Trophoblast cell (in vitro differentiated cells and primary cell): ENCODE data around the gene MYL2.

Experiments used
- DNase-seq, 2 donors: peaks; one replicate each; pipeline ENCODE4 v3.0.0-alpha.2; 2016
- H2AFZ ChIP-seq: 2 replicates; pipeline ENCODE4 v1.6.1; 2013; ENCODE audit warnings: low read length, moderate library complexity, mild to moderate bottlenecking; ENCODE audit not compliant: insufficient read depth, poor library complexity
- H2AK5ac ChIP-seq: 2 replicates; pipeline ENCODE4 v1.6.1; 2013; ENCODE audit warnings: mild to moderate bottlenecking, low read length
- H2BK120ac ChIP-seq: 2 replicates; pipeline ENCODE4 v1.6.1; 2013; ENCODE audit warnings: low read length, mild to moderate bottlenecking, moderate library complexity; ENCODE audit not compliant: insufficient read depth, poor library complexity
- H2BK12ac ChIP-seq: 2 replicates; pipeline ENCODE4 v1.6.1; 2013; ENCODE audit warnings: mild to moderate bottlenecking, low read length, moderate library complexity
- H2BK5ac ChIP-seq: 2 replicates; pipeline ENCODE4 v1.6.1; 2013; ENCODE audit warnings: low read length, low read depth, moderate library complexity, mild to moderate bottlenecking; ENCODE audit not compliant: poor library complexity
- H3K14ac ChIP-seq: 2 replicates; pipeline ENCODE4 v1.6.1; 2013; ENCODE audit warnings: mild to moderate bottlenecking, low read length
- H3K18ac ChIP-seq: 2 replicates; pipeline ENCODE4 v1.6.1; 2013; ENCODE audit warnings: mild to moderate bottlenecking, low read length
- H3K23ac ChIP-seq: 2 replicates; pipeline ENCODE4 v1.6.1; 2013; ENCODE audit warnings: low read length
- H3K27ac ChIP-seq: 2 replicates; pipeline ENCODE4 v1.5.1; 2013; ENCODE audit warnings: low read depth, mild to moderate bottlenecking, inconsistent platforms, low read length, moderate library complexity
- H3K27me3 ChIP-seq: 2 replicates; pipeline ENCODE4 v1.6.1; 2013; ENCODE audit warnings: inconsistent platforms, mild to moderate bottlenecking, low read length, moderate library complexity; ENCODE audit not compliant: insufficient read depth
- H3K36me3 ChIP-seq, 2 experiments: 1 replicate in 1 of 2; 2 replicates in 1 of 2; pipeline ENCODE4 v1.6.1; 2013; ENCODE audit warnings: low read length in 2 of 2, mild to moderate bottlenecking in 2 of 2, moderate library complexity in 1 of 2; ENCODE audit not compliant: insufficient read depth in 2 of 2, control insufficient read depth in 1 of 2
- H3K4ac ChIP-seq: 2 replicates; pipeline ENCODE4 v1.6.1; 2013; ENCODE audit warnings: low read depth, mild to moderate bottlenecking, low read length, moderate library complexity
- H3K4me1 ChIP-seq, 2 experiments: 1 replicate in 1 of 2; 2 replicates in 1 of 2; pipeline ENCODE4 v1.6.1; 2013; ENCODE audit warnings: low read length in 2 of 2, mild to moderate bottlenecking in 2 of 2, moderate library complexity in 1 of 2; ENCODE audit not compliant: insufficient read depth in 2 of 2, control insufficient read depth in 1 of 2
- H3K4me2 ChIP-seq: 2 replicates; pipeline ENCODE4 v1.6.1; 2013; ENCODE audit warnings: inconsistent platforms, mild to moderate bottlenecking, low read length, moderate library complexity
- H3K4me3 ChIP-seq: 2 replicates; pipeline ENCODE4 v1.5.1; 2013; ENCODE audit warnings: mild to moderate bottlenecking, low read depth, low read length, inconsistent platforms
- H3K79me1 ChIP-seq: one replicate; pipeline ENCODE4 v1.6.1; 2013; ENCODE audit warnings: low read length
- H3K79me2 ChIP-seq: 2 replicates; pipeline ENCODE4 v1.6.1; 2013; ENCODE audit warnings: low read length, mild to moderate bottlenecking; ENCODE audit not compliant: control insufficient read depth, insufficient read depth, poor library complexity
- H3K9ac ChIP-seq: 2 replicates; pipeline ENCODE4 v1.6.1; 2013; ENCODE audit warnings: mild to moderate bottlenecking, low read length
- H3K9me3 ChIP-seq: 2 replicates; pipeline ENCODE4 v1.6.1; 2013; ENCODE audit warnings: low read depth, mild to moderate bottlenecking, control low read depth, inconsistent platforms, low read length; ENCODE audit not compliant: insufficient read depth
- H4K12ac ChIP-seq: 2 replicates; pipeline ENCODE4 v1.6.1; 2013; ENCODE audit warnings: low read depth, mild to moderate bottlenecking, low read length, moderate library complexity
- H4K8ac ChIP-seq: 2 replicates; pipeline ENCODE4 v1.6.1; 2013; ENCODE audit warnings: low read depth, mild to moderate bottlenecking, low read length, moderate library complexity
- H4K91ac ChIP-seq: one replicate; pipeline ENCODE4 v1.6.1; 2013; ENCODE audit warnings: low read depth, mild to moderate bottlenecking, low read length, moderate library complexity
- WGBS: extraction: QIAGEN DNeasy Blood & Tissue Kit; methylation state at CpG from one replicate; pipeline ENCODE4 v1.1.7; 2013; ENCODE audit warnings: missing lambda C conversion rate; ENCODE audit not compliant: insufficient read length, insufficient coverage; ENCODE audit errors: extremely low coverage; 5-methylcytosine and 5-hydroxymethylcytosine counted together

Gene MYL2

GRCh38 chr12:110923692-110924334, 3.4 kb upstream of the MYL2 start:
- H3K9ac ChIP-seq = no peak overlapping the region
- WGBS = no CpG with 5 or more reads among the region's 9 CpGs

GRCh38 chr12:110923192-110923591, 2.8 kb upstream of the MYL2 start:
- Histone ChIP-seq H4K12ac (no peak overlapping the region), H3K18ac (no peak overlapping the region), H3K4me1 (peaks cover 0 to 2% of the 10 kb centered on the region in 2 experiments), H2AK5ac (no peak overlapping the region), H3K4me3 (no peak overlapping the region), H4K8ac (no peak overlapping the region), H2AFZ (no peak overlapping the region), H3K27ac (no peak overlapping the region), H3K23ac (no peak overlapping the region), H3K79me2 (no peaks in the 10 kb centered on the region), H3K9me3 (no peaks in the 10 kb centered on the region), H3K79me1 (no peaks in the 10 kb centered on the region), H3K36me3 (no peaks in the 10 kb centered on the region), H3K9ac (no peak overlapping the region), H2BK120ac (no peak overlapping the region), H3K4ac (no peak overlapping the region), H2BK12ac (no peak overlapping the region), H2BK5ac (no peak overlapping the region), H3K4me2 (no peak overlapping the region), H3K27me3 (no peaks in the 10 kb centered on the region), H4K91ac (no peak overlapping the region), H3K14ac (no peak overlapping the region)
- DNase-seq = no peak
- no CpG with 5 or more reads among the region's 4 CpGs for WGBS

More at GRCh38 chr12:110923692-110924334, 3.4 kb upstream of the MYL2 start:
- H4K91ac ChIP-seq = no peak overlapping the region
- H2BK12ac ChIP-seq = no peak overlapping the region
- H2AK5ac ChIP-seq = no peak overlapping the region
- no peak overlapping the region for H3K23ac ChIP-seq
- H3K4me2 ChIP-seq = no peak overlapping the region
- no peaks in the 10 kb centered on the region for H3K9me3 ChIP-seq
- H2BK120ac ChIP-seq = no peak overlapping the region
- H3K4me1 ChIP-seq = peaks cover 0 to 2% of the 10 kb centered on the region in 2 experiments
- no peaks in the 10 kb centered on the region for H3K27me3 ChIP-seq
- H3K4me3 ChIP-seq = no peak overlapping the region
- H2BK5ac ChIP-seq = no peak overlapping the region
- no peaks in the 10 kb centered on the region for H3K36me3 ChIP-seq
- H3K79me2 ChIP-seq = no peaks in the 10 kb centered on the region
- H4K8ac ChIP-seq = no peak overlapping the region
- no peak overlapping the region for H3K14ac ChIP-seq
- H2AFZ ChIP-seq = no peak overlapping the region
- no peak overlapping the region for H3K4ac ChIP-seq
- no peak overlapping the region for H3K18ac ChIP-seq
- H3K27ac ChIP-seq = no peak overlapping the region
- no peak for DNase-seq
- no peak overlapping the region for H4K12ac ChIP-seq
- no peaks in the 10 kb centered on the region for H3K79me1 ChIP-seq

DNA sequence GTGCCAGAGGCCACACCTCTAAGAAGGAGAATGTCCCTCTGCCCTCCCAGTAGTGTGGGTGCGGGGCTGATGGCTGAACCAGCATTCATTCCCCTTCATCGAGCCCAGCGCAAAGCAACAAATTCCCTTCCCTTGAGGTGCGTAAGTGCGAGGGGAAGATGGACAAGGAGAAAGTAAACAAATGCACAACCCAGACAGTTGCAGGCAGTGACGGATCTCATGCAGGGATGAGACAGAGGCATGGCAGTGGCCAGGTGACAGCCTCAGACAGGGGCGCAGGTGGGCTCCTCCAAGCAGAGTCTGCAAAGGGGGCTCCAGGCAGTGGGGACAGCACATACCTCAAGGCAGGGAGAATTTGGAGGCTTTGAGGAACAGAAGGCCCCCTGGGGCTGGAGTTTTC, 2.3 kb upstream of the MYL2 start:
- no peak overlapping the region for H2AFZ ChIP-seq
- no peak overlapping the region for H2BK5ac ChIP-seq
- H3K4me3 ChIP-seq = no peak overlapping the region
- H4K91ac ChIP-seq = no peak overlapping the region
- no peak overlapping the region for H3K9ac ChIP-seq
- H3K14ac ChIP-seq = no peak overlapping the region
- H3K4me2 ChIP-seq = no peak overlapping the region
- no peak for DNase-seq
- H3K9me3 ChIP-seq = no peaks in the 10 kb centered on the region
- WGBS = no CpG with 5 or more reads among the region's 7 CpGs
- H2BK12ac ChIP-seq = no peak overlapping the region
- no peak overlapping the region for H2BK120ac ChIP-seq
- no peak overlapping the region for H3K23ac ChIP-seq
- H3K79me2 ChIP-seq = no peaks in the 10 kb centered on the region
- H3K79me1 ChIP-seq = no peaks in the 10 kb centered on the region
- H2AK5ac ChIP-seq = no peak overlapping the region
- H4K8ac ChIP-seq = no peak overlapping the region
- H4K12ac ChIP-seq = no peak overlapping the region
- H3K27ac ChIP-seq = no peak overlapping the region
- no peak overlapping the region for H3K4ac ChIP-seq
- no peaks in the 10 kb centered on the region for H3K36me3 ChIP-seq
- H3K18ac ChIP-seq = no peak overlapping the region
- H3K27me3 ChIP-seq = no peaks in the 10 kb centered on the region
- H3K4me1 ChIP-seq = peaks cover 0 to 2% of the 10 kb centered on the region in 2 experiments

DNA sequence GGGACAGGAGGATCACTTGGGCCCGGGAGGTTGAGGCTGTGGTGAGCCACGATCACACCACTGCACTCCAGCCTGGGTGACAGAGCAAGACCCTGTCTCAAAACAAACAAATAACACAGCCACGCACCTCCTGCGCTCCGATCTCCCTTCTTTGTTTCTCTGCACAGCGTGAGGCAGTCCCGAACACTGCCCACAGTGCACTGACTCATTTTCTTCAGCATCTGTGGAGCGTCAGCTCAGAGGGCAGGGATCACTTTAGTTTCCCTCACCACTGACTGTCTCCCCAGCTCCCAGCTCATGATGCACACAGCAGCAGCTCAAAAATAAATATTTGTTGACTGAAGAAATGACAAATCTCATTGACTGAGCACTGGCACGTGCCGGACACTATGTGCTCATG, 883 bp upstream of the MYL2 start:
- no peak overlapping the region for H3K4me3 ChIP-seq
- H3K79me2 ChIP-seq = no peaks in the 10 kb centered on the region
- H3K9me3 ChIP-seq = no peaks in the 10 kb centered on the region
- H2AFZ ChIP-seq = no peak overlapping the region
- no peak overlapping the region for H3K27ac ChIP-seq
- no peak overlapping the region for H4K12ac ChIP-seq
- WGBS = no CpG with 5 or more reads among the region's 10 CpGs
- no peak overlapping the region for H3K4ac ChIP-seq
- no peak overlapping the region for H2BK120ac ChIP-seq
- H3K36me3 ChIP-seq = no peaks in the 10 kb centered on the region
- no peak overlapping the region for H2AK5ac ChIP-seq
- H2BK12ac ChIP-seq = no peak overlapping the region
- H3K9ac ChIP-seq = no peak overlapping the region
- no peak overlapping the region for H3K14ac ChIP-seq
- no peaks in the 10 kb centered on the region for H3K79me1 ChIP-seq
- no peak for DNase-seq
- H2BK5ac ChIP-seq = no peak overlapping the region
- no peak overlapping the region for H4K8ac ChIP-seq
- H3K27me3 ChIP-seq = no peaks in the 10 kb centered on the region
- H3K4me1 ChIP-seq = peaks cover 0 to 2% of the 10 kb centered on the region in 2 experiments
- H3K18ac ChIP-seq = no peak overlapping the region
- no peak overlapping the region for H3K23ac ChIP-seq
- no peak overlapping the region for H4K91ac ChIP-seq
- H3K4me2 ChIP-seq = no peak overlapping the region
